ENCODE data around the gene MED10. TPM values are rescaled to one million over a fixed set of nuclear protein-coding genes. Genes with fewer than 3 reads are reported as not detected.

Gene MED10
- total and polyA plus RNA-seq, 9 of the 15 experiments (the other 6 are each of a cell fraction or from before 2014, with no cell fraction given): 23.8 to 83.4 (median 58.8) TPM

- TF ChIP-seq, protein P1, sequence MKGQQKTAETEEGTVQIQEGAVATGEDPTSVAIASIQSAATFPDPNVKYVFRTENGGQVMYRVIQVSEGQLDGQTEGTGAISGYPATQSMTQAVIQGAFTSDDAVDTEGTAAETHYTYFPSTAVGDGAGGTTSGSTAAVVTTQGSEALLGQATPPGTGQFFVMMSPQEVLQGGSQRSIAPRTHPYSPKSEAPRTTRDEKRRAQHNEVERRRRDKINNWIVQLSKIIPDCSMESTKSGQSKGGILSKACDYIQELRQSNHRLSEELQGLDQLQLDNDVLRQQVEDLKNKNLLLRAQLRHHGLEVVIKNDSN (CRISPR knock-in tag; IDR thresholded peaks at IDR 0.05): no peak
- TF ChIP-seq POLR2AphosphoS5 (IDR thresholded peaks at IDR 0.05; ENCODE audit: control insufficient read depth, insufficient read depth, low read depth, low read length): peak; percentile 76
- peak; percentile 65; the same call in 1 of the 2 replicates for TF ChIP-seq E2F1 (CRISPR knock-in tag; IDR thresholded peaks at IDR 0.05)
- TF ChIP-seq FIP1L1 (IDR thresholded peaks at IDR 0.05; ENCODE audit: low read depth, low read length, poor library complexity, severe bottlenecking): no peak
- TF ChIP-seq, protein P2, sequence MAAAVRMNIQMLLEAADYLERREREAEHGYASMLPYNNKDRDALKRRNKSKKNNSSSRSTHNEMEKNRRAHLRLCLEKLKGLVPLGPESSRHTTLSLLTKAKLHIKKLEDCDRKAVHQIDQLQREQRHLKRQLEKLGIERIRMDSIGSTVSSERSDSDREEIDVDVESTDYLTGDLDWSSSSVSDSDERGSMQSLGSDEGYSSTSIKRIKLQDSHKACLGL (CRISPR knock-in tag; IDR thresholded peaks at IDR 0.05; ENCODE audit: borderline replicate concordance, poor library complexity, severe bottlenecking): peak; percentile 63
- no peak for TF ChIP-seq ZNF512 (tag; IDR thresholded peaks at IDR 0.05)
- TF ChIP-seq SREBF1 (IDR thresholded peaks at IDR 0.05; ENCODE audit: borderline replicate concordance, low read depth, low read length): no peak
- TF ChIP-seq, protein P3, sequence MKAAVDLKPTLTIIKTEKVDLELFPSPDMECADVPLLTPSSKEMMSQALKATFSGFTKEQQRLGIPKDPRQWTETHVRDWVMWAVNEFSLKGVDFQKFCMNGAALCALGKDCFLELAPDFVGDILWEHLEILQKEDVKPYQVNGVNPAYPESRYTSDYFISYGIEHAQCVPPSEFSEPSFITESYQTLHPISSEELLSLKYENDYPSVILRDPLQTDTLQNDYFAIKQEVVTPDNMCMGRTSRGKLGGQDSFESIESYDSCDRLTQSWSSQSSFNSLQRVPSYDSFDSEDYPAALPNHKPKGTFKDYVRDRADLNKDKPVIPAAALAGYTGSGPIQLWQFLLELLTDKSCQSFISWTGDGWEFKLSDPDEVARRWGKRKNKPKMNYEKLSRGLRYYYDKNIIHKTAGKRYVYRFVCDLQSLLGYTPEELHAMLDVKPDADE (conservative IDR thresholded peaks at IDR 0.05; ENCODE audit: control insufficient read depth, low read depth, low read length): peak; percentile 78
- no peak for TF ChIP-seq RAD51 (IDR thresholded peaks at IDR 0.05; ENCODE audit: borderline replicate concordance, low read depth)
- peak; percentile 94 for TF ChIP-seq SAP30 (IDR thresholded peaks at IDR 0.05; ENCODE audit: borderline replicate concordance, insufficient read depth, low read depth, low read length, poor library complexity, severe bottlenecking)
- TF ChIP-seq, protein P4, sequence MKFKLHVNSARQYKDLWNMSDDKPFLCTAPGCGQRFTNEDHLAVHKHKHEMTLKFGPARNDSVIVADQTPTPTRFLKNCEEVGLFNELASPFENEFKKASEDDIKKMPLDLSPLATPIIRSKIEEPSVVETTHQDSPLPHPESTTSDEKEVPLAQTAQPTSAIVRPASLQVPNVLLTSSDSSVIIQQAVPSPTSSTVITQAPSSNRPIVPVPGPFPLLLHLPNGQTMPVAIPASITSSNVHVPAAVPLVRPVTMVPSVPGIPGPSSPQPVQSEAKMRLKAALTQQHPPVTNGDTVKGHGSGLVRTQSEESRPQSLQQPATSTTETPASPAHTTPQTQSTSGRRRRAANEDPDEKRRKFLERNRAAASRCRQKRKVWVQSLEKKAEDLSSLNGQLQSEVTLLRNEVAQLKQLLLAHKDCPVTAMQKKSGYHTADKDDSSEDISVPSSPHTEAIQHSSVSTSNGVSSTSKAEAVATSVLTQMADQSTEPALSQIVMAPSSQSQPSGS (CRISPR knock-in tag; IDR thresholded peaks at IDR 0.05): no peak
- no peak for TF ChIP-seq FOXO4 (CRISPR knock-in tag; IDR thresholded peaks at IDR 0.05)
- TF ChIP-seq RHOXF2B (CRISPR knock-in tag; conservative IDR thresholded peaks at IDR 0.05): 0 out of 2 replicates have a peak, but pooled peaks have one; percentile 55
- no peak for TF ChIP-seq ZNF785 (CRISPR knock-in tag; IDR thresholded peaks at IDR 0.05)
Measured at GRCh38 chr5:6377905-6378765, at the start of gene MED10 (continued).

All from K562 (cell line).